ENCODE results near the gene PROM1. TPM values are rescaled to one million over a fixed set of nuclear protein-coding genes. Genes with fewer than 3 reads are reported as not detected.

The PROM1 gene
- total RNA-seq, 1 experiment from 2014 or later = 17.7 TPM

DNA sequence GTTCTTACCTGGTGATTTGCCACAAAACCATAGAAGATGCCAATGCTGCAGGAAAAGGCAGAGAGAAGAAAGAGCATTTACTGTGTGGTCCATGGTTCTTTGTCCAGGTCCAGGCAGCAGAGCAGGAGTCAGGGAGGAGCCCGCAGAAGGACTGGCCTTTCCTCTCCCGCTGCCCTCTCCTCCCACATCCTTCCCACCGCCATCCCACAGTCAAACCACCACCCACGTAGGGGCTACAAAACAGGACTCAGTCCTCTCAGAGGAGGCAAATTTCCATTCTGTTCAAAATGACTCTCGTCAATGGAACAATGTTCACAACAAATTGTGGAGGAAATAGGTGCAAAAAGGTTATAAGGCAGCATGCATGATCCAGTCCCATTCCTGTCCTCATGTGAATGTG, 58.6 kb downstream of the PROM1 start (continued):
- no peak for TF ChIP-seq CBX3 (IDR thresholded peaks at IDR 0.05; ENCODE audit: low read depth)
- no peak for TF ChIP-seq JUND (IDR thresholded peaks at IDR 0.05)
- no peak for TF ChIP-seq YY1 (IDR thresholded peaks at IDR 0.05; ENCODE audit: extremely low read depth, insufficient replicate concordance, low read depth, low read length)
- no peak for TF ChIP-seq SP1 (IDR thresholded peaks at IDR 0.05; ENCODE audit: low read depth)
- TF ChIP-seq RAD21 (IDR thresholded peaks at IDR 0.05; ENCODE audit: low read depth) = no peak
- no peak for TF ChIP-seq ELF1 (IDR thresholded peaks at IDR 0.05; ENCODE audit: borderline replicate concordance, low read depth)
- TF ChIP-seq ZNF274 (IDR thresholded peaks at IDR 0.05; ENCODE audit: low read depth, low read length) = no peak

DNA sequence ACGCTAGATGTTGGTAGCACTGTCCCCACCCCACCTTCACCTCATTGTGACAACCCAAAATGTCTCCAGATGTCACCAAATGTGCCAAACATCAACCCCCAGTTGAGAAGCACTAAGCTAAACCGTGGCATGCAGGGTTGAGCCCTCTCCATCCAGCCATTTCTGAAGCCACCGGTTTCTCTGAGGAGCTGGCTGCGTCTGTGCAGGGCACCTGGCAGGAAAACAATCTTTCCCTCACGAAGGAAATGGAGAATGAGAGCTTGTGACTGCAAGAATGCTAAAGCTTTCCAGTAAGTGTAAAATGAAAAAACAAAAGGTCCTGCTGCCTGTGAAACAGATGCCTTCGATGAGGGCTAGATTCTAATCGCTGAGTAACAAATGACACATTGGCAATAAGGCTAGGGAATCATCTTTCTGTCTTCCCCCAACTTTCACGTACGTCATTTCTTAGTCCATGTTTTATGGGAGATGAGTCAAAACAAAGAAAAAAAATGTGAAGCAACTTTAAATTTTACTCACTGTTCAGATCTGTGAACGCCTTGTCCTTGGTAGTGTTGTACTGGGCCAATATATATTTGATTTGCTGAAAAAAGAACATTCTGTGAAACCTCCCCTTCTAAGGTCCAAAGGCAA, 59.9 kb downstream of the PROM1 start:
- BruUV-seq (replicated peaks) = no TSS peak
- POLR2A ChIA-PET = no interaction called here
- no peak overlapping the region for H3K9ac ChIP-seq (ENCODE audit: low read length)
- no peaks in the 10 kb centered on the region for H3K27me3 ChIP-seq (ENCODE audit: insufficient read depth, low read length)
- RAD21 ChIA-PET (ENCODE audit: low non-redundant PET in 1 of 2, low total read pairs in 2 of 2, uncharacterized antibody in 2 of 2, unreplicated experiment in 2 of 2) = no interaction called here
- no peak overlapping the region for H3K4me2 ChIP-seq (ENCODE audit: low read length)
- no peak overlapping the region for H3K27ac ChIP-seq (ENCODE audit: low read depth, low read length)
- H2AFZ ChIP-seq (ENCODE audit: low read depth, low read length, poor library complexity, severe bottlenecking) = no peak overlapping the region
- H3K36me3 ChIP-seq (ENCODE audit: control insufficient read depth in 1 of 2, insufficient read depth in 2 of 2, low read length in 2 of 2) = no peaks in the 10 kb centered on the region
- H3K4me3 ChIP-seq (replicated peaks in 1 of 2; ENCODE audit: low read depth in 1 of 2, low read length in 2 of 2) = no peak overlapping the region
- H4K20me1 ChIP-seq (ENCODE audit: insufficient read depth) = no peaks in the 10 kb centered on the region
- DNase-seq (ENCODE audit: low read depth, low spot score) (no peak), ATAC-seq (no peak)
- H3K9me2 ChIP-seq (ENCODE audit: insufficient read depth) = no peaks in the 10 kb centered on the region
- CTCF ChIA-PET = no interaction called here
- no peaks in the 10 kb centered on the region for H3K79me2 ChIP-seq (ENCODE audit: insufficient read depth, low read length)
- no peaks in the 10 kb centered on the region for H3K4me1 ChIP-seq (ENCODE audit: control insufficient read depth in 1 of 2, insufficient read depth in 2 of 2, low read length in 2 of 2)
- no peaks in the 10 kb centered on the region for H3K9me3 ChIP-seq (ENCODE audit: control insufficient read depth in 1 of 2, insufficient read depth in 1 of 2, low read depth in 1 of 2, low read length in 2 of 2)
- TF ChIP-seq ZNF274 (IDR thresholded peaks at IDR 0.05; ENCODE audit: low read depth, low read length) (no peak), EZH2 (IDR thresholded peaks at IDR 0.05) (no peak), YY1 (IDR thresholded peaks at IDR 0.05; ENCODE audit: extremely low read depth, insufficient replicate concordance, low read depth, low read length) (no peak), FOSL1 (IDR thresholded peaks at IDR 0.05; ENCODE audit: low read depth) (no peak), TCF7L2 (IDR thresholded peaks at IDR 0.05; ENCODE audit: borderline replicate concordance, extremely low read depth, insufficient read depth, insufficient read length) (no peak), EGR1 (IDR thresholded peaks at IDR 0.05; ENCODE audit: low read depth) (no peak), CBX3 (IDR thresholded peaks at IDR 0.05; ENCODE audit: low read depth) (no peak), SP1 (IDR thresholded peaks at IDR 0.05; ENCODE audit: low read depth) (no peak), CEBPB (IDR thresholded peaks at IDR 0.05; ENCODE audit: low read depth) (no peak), SRF (IDR thresholded peaks at IDR 0.05; ENCODE audit: low read depth) (no peak), ZFX (IDR thresholded peaks at IDR 0.05) (no peak), ELF1 (IDR thresholded peaks at IDR 0.05; ENCODE audit: borderline replicate concordance, low read depth) (no peak), SIN3A (IDR thresholded peaks at IDR 0.05; ENCODE audit: low read depth) (no peak)
- TF ChIP-seq, protein P1, sequence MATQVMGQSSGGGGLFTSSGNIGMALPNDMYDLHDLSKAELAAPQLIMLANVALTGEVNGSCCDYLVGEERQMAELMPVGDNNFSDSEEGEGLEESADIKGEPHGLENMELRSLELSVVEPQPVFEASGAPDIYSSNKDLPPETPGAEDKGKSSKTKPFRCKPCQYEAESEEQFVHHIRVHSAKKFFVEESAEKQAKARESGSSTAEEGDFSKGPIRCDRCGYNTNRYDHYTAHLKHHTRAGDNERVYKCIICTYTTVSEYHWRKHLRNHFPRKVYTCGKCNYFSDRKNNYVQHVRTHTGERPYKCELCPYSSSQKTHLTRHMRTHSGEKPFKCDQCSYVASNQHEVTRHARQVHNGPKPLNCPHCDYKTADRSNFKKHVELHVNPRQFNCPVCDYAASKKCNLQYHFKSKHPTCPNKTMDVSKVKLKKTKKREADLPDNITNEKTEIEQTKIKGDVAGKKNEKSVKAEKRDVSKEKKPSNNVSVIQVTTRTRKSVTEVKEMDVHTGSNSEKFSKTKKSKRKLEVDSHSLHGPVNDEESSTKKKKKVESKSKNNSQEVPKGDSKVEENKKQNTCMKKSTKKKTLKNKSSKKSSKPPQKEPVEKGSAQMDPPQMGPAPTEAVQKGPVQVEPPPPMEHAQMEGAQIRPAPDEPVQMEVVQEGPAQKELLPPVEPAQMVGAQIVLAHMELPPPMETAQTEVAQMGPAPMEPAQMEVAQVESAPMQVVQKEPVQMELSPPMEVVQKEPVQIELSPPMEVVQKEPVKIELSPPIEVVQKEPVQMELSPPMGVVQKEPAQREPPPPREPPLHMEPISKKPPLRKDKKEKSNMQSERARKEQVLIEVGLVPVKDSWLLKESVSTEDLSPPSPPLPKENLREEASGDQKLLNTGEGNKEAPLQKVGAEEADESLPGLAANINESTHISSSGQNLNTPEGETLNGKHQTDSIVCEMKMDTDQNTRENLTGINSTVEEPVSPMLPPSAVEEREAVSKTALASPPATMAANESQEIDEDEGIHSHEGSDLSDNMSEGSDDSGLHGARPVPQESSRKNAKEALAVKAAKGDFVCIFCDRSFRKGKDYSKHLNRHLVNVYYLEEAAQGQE (IDR thresholded peaks at IDR 0.05; ENCODE audit: low read depth) = no peak
- TF ChIP-seq, protein P2, sequence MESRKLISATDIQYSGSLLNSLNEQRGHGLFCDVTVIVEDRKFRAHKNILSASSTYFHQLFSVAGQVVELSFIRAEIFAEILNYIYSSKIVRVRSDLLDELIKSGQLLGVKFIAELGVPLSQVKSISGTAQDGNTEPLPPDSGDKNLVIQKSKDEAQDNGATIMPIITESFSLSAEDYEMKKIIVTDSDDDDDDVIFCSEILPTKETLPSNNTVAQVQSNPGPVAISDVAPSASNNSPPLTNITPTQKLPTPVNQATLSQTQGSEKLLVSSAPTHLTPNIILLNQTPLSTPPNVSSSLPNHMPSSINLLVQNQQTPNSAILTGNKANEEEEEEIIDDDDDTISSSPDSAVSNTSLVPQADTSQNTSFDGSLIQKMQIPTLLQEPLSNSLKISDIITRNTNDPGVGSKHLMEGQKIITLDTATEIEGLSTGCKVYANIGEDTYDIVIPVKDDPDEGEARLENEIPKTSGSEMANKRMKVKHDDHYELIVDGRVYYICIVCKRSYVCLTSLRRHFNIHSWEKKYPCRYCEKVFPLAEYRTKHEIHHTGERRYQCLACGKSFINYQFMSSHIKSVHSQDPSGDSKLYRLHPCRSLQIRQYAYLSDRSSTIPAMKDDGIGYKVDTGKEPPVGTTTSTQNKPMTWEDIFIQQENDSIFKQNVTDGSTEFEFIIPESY (IDR thresholded peaks at IDR 0.05; ENCODE audit: extremely low read depth, insufficient replicate concordance, low read length) = no peak
- intact Hi-C loops (cut with micrococcal nuclease) = loop anchor here (10.0 kb wide), 2 partner anchors 421 to 1421 kb away; no protein-coding TSS in a partner anchor

All from HCT116 (cell line).